ENCODE results near the gene ZNF136. TPM values are rescaled to one million over a fixed set of nuclear protein-coding genes. Genes with fewer than 3 reads are reported as not detected.

Gene ZNF136
- total and polyA plus RNA-seq, 9 of the 15 experiments (the other 6 are each of a cell fraction or from before 2014, with no cell fraction given), result 1.0 to 5.3 (median 3.1) TPM

DNA sequence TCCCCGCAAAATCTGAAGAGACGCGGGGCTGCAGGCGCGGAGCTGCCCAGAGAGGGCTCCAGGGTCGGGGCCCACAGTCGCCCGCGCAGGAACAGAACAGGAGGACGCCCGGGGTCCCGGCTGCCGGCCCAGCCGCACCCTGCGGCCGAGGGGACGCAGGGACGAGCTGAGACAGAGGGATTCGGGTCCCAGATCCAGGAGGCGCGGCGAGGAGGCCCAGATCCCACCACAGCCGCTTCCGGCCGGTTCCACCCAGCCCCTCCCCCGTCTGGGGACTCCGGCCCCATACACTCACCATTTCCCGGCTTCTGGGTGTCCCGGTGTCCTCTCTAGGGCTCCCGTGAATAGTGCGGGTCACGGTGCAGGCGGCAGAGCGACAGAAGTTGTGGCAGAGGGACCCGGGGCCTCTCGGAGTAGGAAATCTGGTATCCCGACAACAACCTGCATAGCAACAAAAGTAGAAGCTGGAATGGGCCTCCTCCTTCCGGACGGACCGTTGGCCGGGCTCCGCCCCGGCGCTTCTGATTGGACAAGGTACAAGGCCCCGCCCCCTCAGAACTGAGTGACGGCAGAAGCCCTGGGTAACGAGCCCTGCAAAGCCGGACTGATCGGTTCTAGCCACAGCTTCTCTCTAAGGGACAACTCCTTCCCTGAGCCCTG, 22.9 kb upstream of the ZNF136 start, which contains the start of gene ZNF20 (continued):
- TF ChIP-seq, protein P1, sequence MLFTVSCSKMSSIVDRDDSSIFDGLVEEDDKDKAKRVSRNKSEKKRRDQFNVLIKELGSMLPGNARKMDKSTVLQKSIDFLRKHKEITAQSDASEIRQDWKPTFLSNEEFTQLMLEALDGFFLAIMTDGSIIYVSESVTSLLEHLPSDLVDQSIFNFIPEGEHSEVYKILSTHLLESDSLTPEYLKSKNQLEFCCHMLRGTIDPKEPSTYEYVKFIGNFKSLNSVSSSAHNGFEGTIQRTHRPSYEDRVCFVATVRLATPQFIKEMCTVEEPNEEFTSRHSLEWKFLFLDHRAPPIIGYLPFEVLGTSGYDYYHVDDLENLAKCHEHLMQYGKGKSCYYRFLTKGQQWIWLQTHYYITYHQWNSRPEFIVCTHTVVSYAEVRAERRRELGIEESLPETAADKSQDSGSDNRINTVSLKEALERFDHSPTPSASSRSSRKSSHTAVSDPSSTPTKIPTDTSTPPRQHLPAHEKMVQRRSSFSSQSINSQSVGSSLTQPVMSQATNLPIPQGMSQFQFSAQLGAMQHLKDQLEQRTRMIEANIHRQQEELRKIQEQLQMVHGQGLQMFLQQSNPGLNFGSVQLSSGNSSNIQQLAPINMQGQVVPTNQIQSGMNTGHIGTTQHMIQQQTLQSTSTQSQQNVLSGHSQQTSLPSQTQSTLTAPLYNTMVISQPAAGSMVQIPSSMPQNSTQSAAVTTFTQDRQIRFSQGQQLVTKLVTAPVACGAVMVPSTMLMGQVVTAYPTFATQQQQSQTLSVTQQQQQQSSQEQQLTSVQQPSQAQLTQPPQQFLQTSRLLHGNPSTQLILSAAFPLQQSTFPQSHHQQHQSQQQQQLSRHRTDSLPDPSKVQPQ (CRISPR knock-in tag; IDR thresholded peaks at IDR 0.05; ENCODE audit: borderline replicate concordance), result no peak
- 0 out of 2 replicates have a peak, but pooled peaks have one; percentile 21 for TF ChIP-seq SOX6 (IDR thresholded peaks at IDR 0.05)
- no peak for TF ChIP-seq TRIM28 (IDR thresholded peaks at IDR 0.05)
- TF ChIP-seq NFYB (IDR thresholded peaks at IDR 0.05; ENCODE audit: extremely low read depth, insufficient read length), result peak; percentile 96
- no peak for TF ChIP-seq PRPF4 (IDR thresholded peaks at IDR 0.05; ENCODE audit: insufficient read depth, low read depth, low read length, poor library complexity, severe bottlenecking)
- peak; percentile 52; the same call in 1 of the 2 replicates for TF ChIP-seq KLF16 (IDR thresholded peaks at IDR 0.05)
- TF ChIP-seq KDM5B (IDR thresholded peaks at IDR 0.05; ENCODE audit: insufficient replicate concordance, low read depth, low read length), result no peak
- no peak for TF ChIP-seq FOSL1 (tag; conservative IDR thresholded peaks at IDR 0.05)
- TF ChIP-seq ZNF717 (CRISPR knock-in tag; IDR thresholded peaks at IDR 0.05), result no peak
- TF ChIP-seq CAMTA2 (CRISPR knock-in tag; conservative IDR thresholded peaks at IDR 0.05), result no peak
- TF ChIP-seq RFX5 (IDR thresholded peaks at IDR 0.05; ENCODE audit: low read depth, low read length), result 0 out of 2 replicates have a peak, but pooled peaks have one; percentile 39
- TF ChIP-seq CREB5 (CRISPR knock-in tag; IDR thresholded peaks at IDR 0.05), result no peak
- TF ChIP-seq HNRNPLL (IDR thresholded peaks at IDR 0.05; ENCODE audit: low read depth, low read length, poor library complexity, severe bottlenecking), result no peak
- TF ChIP-seq RBM25 (IDR thresholded peaks at IDR 0.05; ENCODE audit: low read depth, low read length, severe bottlenecking), result peak; percentile 42
- no peak for TF ChIP-seq ZNF311 (CRISPR knock-in tag; IDR thresholded peaks at IDR 0.05)
- no peak for TF ChIP-seq PPARD (CRISPR knock-in tag; IDR thresholded peaks at IDR 0.05)
- TF ChIP-seq PHB2 (IDR thresholded peaks at IDR 0.05; ENCODE audit: low read depth), result no peak
- no peak for TF ChIP-seq TARDBP (IDR thresholded peaks at IDR 0.05)
- no peak for TF ChIP-seq GATAD2A (IDR thresholded peaks at IDR 0.05)
- TF ChIP-seq, protein P2, sequence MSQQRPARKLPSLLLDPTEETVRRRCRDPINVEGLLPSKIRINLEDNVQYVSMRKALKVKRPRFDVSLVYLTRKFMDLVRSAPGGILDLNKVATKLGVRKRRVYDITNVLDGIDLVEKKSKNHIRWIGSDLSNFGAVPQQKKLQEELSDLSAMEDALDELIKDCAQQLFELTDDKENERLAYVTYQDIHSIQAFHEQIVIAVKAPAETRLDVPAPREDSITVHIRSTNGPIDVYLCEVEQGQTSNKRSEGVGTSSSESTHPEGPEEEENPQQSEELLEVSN (IDR thresholded peaks at IDR 0.05; ENCODE audit: borderline replicate concordance in 1 of 2, extremely low read depth in 1 of 2, insufficient read depth in 1 of 2, insufficient read length in 1 of 2, low read depth in 1 of 2, low read length in 1 of 2, poor library complexity in 1 of 2, severe bottlenecking in 1 of 2), result peak in 1 of 2 experiments; percentile 8
- TF ChIP-seq, protein P3, sequence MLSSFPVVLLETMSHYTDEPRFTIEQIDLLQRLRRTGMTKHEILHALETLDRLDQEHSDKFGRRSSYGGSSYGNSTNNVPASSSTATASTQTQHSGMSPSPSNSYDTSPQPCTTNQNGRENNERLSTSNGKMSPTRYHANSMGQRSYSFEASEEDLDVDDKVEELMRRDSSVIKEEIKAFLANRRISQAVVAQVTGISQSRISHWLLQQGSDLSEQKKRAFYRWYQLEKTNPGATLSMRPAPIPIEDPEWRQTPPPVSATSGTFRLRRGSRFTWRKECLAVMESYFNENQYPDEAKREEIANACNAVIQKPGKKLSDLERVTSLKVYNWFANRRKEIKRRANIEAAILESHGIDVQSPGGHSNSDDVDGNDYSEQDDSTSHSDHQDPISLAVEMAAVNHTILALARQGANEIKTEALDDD (IDR thresholded peaks at IDR 0.05), result no peak
- TF ChIP-seq GABPA (tag; conservative IDR thresholded peaks at IDR 0.05; ENCODE audit: low read depth), result peak; percentile 67
- no peak for TF ChIP-seq ZNF133 (CRISPR knock-in tag; IDR thresholded peaks at IDR 0.05)
- TF ChIP-seq MIER1 (IDR thresholded peaks at IDR 0.05; ENCODE audit: low read depth), result no peak

Measured in K562 (cell line).